Measurements from ENCODE around the gene SH3PXD2A. TPM values are rescaled to one million over a fixed set of nuclear protein-coding genes. Genes with fewer than 3 reads are reported as not detected.
A peak's percentile ranks its signal among the peaks of the same experiment; 100 is the strongest.

SH3PXD2A gene
- total RNA-seq, 1 experiment from 2014 or later = 4.5 TPM

GRCh38 chr10:103889121-103889720 lies 33.8 kb upstream of the SH3PXD2A start:
- Mint-ChIP-seq H3K4me1 (peaks cover 0 to 2% of the 10 kb centered on the region in 2 experiments; a peak in 3 of 4 replicates), H3K4me3 (no peak overlapping the region)

More at GRCh38 chr10:103889121-103889720, 33.8 kb upstream of the SH3PXD2A start:
- Mint-ChIP-seq H3K27ac (peak overlapping the region in 2 of 3 experiments; percentile 37 to 74; a peak in 2 of 7 replicates), H3K36me3 (ENCODE audit: insufficient read depth in 1 of 3, low read depth in 3 of 3) (peaks cover 0 to 9% (median 0%) of the 10 kb centered on the region in 3 experiments; a peak in 5 of 7 replicates), H3K9me3 (no peaks in the 10 kb centered on the region), H3K27me3 (ENCODE audit: low read depth) (no peaks in the 10 kb centered on the region)
- Histone ChIP-seq H2BK20ac (ENCODE audit: low read depth, low read length, poor library complexity, severe bottlenecking) (no peak overlapping the region), H2BK12ac (ENCODE audit: insufficient read length, low read depth, low read length) (no peak overlapping the region), H3K4me2 (ENCODE audit: insufficient read depth, insufficient read length, low read length) (no peak overlapping the region), H4K5ac (ENCODE audit: insufficient read length, low read depth, low read length) (no peak overlapping the region), H3K4ac (ENCODE audit: low read depth, low read length) (no peak overlapping the region), H2AFZ (ENCODE audit: low read length) (no peak overlapping the region), H3K23ac (ENCODE audit: insufficient read length, low read depth, low read length) (no peak overlapping the region), H3K27me3 (ENCODE audit: insufficient read depth, low read length) (no peaks in the 10 kb centered on the region), H2BK5ac (ENCODE audit: insufficient read length, low read length) (no peak overlapping the region), H3K79me2 (ENCODE audit: insufficient read depth, low read length) (no peaks in the 10 kb centered on the region), H3K27ac (ENCODE audit: insufficient read length, low read depth, low read length) (no peak overlapping the region), H2AK5ac (ENCODE audit: insufficient read length, low read length) (no peak overlapping the region), H4K91ac (ENCODE audit: insufficient read length, low read depth, low read length) (no peak overlapping the region), H3K23me2 (ENCODE audit: insufficient read length, low read depth, low read length, poor library complexity, severe bottlenecking) (no peaks in the 10 kb centered on the region), H2BK120ac (ENCODE audit: low read depth, low read length, poor library complexity, severe bottlenecking) (no peak overlapping the region), H4K8ac (replicated peaks; ENCODE audit: insufficient read length, low read depth, low read length) (no peak overlapping the region), H3K4me1 (ENCODE audit: insufficient read depth, low read length) (no peaks in the 10 kb centered on the region), H3K14ac (ENCODE audit: insufficient read depth, low read length) (no peak overlapping the region), H2BK15ac (ENCODE audit: low read depth, low read length) (no peak overlapping the region), H3K9ac (ENCODE audit: extremely low read depth, insufficient read length, low read length) (no peak overlapping the region), H3T11ph (ENCODE audit: low read length) (no peak overlapping the region), H4K20me1 (ENCODE audit: control insufficient read depth, insufficient read depth, insufficient read length) (no peaks in the 10 kb centered on the region), H3K18ac (ENCODE audit: insufficient read length, low read depth, low read length) (no peak overlapping the region), H3K79me1 (ENCODE audit: insufficient read depth, low read depth, low read length, poor library complexity, severe bottlenecking) (no peaks in the 10 kb centered on the region), H3K56ac (ENCODE audit: insufficient read length, low read depth, low read length) (no peak overlapping the region), H3K9me3 (ENCODE audit: control insufficient read depth, low read depth, low read length) (no peaks in the 10 kb centered on the region)
- DNase-seq = no peak
- no CpG with 5 or more reads among the region's 2 CpGs for WGBS (ENCODE audit: extremely low coverage, insufficient read length, low lambda C conversion rate)
- TF ChIP-seq, protein P1, sequence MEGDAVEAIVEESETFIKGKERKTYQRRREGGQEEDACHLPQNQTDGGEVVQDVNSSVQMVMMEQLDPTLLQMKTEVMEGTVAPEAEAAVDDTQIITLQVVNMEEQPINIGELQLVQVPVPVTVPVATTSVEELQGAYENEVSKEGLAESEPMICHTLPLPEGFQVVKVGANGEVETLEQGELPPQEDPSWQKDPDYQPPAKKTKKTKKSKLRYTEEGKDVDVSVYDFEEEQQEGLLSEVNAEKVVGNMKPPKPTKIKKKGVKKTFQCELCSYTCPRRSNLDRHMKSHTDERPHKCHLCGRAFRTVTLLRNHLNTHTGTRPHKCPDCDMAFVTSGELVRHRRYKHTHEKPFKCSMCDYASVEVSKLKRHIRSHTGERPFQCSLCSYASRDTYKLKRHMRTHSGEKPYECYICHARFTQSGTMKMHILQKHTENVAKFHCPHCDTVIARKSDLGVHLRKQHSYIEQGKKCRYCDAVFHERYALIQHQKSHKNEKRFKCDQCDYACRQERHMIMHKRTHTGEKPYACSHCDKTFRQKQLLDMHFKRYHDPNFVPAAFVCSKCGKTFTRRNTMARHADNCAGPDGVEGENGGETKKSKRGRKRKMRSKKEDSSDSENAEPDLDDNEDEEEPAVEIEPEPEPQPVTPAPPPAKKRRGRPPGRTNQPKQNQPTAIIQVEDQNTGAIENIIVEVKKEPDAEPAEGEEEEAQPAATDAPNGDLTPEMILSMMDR (conservative IDR thresholded peaks at IDR 0.05) = no peak

Data from H9 (cell line).